ENCODE measurements around the gene MACROD2.

MACROD2 gene

DNA sequence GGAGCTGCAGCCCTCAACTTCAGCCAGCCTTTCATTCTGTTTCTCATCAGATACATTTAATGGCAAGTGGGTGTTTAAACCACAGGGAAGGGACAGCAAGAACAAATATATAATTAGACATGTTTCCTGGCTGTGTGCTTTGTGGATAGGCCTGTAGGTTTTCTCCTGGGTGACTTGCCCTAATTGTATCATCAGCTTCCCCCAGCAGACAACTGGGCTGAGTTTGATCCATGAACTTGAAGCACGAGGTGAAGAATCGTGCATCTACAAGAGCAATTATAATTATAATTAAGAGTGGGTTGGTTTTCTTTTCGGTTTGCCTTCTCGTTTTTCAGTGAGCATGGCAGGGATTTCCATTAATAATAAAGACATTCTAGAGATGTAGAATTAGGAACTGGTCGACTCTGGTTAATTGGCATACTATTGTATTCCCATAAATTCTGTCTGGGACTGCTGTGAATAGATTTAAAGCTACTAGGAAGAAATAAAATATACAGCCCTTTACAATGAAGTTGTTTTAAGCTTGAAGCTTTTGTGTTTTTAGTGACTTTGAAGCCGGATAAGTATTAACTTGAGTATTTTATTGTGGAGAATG lies 1525.7 kb downstream of the MACROD2 start:
- ChIA-PET CTCF (interaction anchor here (0.6 kb wide), 1 partner anchor 926 kb away, joined by 3 read pairs; no protein-coding TSS in a partner anchor), POLR2A (no interaction called here)
- no peak for TF ChIP-seq ZNF248 (tag by site-specific recombination; IDR thresholded peaks at IDR 0.05)
- H3K36me3 ChIP-seq (ENCODE audit: control insufficient read depth in 2 of 2, insufficient read depth in 1 of 2, low read length in 2 of 2): no peaks in the 10 kb centered on the region
- no peaks in the 10 kb centered on the region for H3K9me3 ChIP-seq (ENCODE audit: control insufficient read depth, insufficient read depth, low read depth, low read length)
- H3K4me1 ChIP-seq (ENCODE audit: control insufficient read depth, insufficient read depth, low read length): no peaks in the 10 kb centered on the region
- no peak overlapping the region for H3K27ac ChIP-seq (ENCODE audit: extremely low read depth, low read depth, low read length)
- H3K4me3 ChIP-seq (ENCODE audit: low read depth, low read length): no peak overlapping the region

DNA sequence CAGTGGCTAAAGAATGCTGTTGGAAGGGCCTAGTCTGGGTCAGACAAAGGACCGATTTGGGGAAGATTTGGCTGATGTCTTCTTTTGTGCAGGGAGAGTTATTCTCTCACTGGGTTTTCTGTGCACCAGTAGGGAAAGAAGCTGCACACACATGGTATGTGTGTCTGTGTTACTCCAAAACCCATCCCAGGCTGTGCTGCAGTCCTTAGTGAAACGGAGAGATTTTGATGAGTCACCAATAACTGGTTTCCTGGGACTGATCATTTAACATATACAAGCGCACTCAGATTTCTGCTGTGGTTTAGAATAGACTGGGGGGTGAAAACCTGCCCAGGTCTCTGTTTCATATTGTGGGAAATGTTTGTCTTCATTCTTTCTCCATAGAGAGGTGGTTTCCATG lies 1528.1 kb downstream of the MACROD2 start:
- POLR2A ChIA-PET: no interaction called here
- CTCF ChIA-PET: no interaction called here
- Histone ChIP-seq H3K4me3 (ENCODE audit: low read depth, low read length) (no peak overlapping the region), H3K9me3 (ENCODE audit: control insufficient read depth, insufficient read depth, low read depth, low read length) (no peaks in the 10 kb centered on the region), H3K27ac (ENCODE audit: extremely low read depth, low read depth, low read length) (no peak overlapping the region), H3K4me1 (ENCODE audit: control insufficient read depth, insufficient read depth, low read length) (no peaks in the 10 kb centered on the region), H3K36me3 (ENCODE audit: control insufficient read depth in 2 of 2, insufficient read depth in 1 of 2, low read length in 2 of 2) (no peaks in the 10 kb centered on the region)
- no peak for TF ChIP-seq SCRT2 (tag by site-specific recombination; IDR thresholded peaks at IDR 0.05)
- TF ChIP-seq, protein P1, sequence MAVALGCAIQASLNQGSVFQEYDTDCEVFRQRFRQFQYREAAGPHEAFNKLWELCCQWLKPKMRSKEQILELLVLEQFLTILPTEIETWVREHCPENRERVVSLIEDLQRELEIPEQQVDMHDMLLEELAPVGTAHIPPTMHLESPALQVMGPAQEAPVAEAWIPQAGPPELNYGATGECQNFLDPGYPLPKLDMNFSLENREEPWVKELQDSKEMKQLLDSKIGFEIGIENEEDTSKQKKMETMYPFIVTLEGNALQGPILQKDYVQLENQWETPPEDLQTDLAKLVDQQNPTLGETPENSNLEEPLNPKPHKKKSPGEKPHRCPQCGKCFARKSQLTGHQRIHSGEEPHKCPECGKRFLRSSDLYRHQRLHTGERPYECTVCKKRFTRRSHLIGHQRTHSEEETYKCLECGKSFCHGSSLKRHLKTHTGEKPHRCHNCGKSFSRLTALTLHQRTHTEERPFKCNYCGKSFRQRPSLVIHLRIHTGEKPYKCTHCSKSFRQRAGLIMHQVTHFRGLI (tag by site-specific recombination; IDR thresholded peaks at IDR 0.05): no peak
- TF ChIP-seq ZNF596 (tag by site-specific recombination; IDR thresholded peaks at IDR 0.05): no peak
- TF ChIP-seq, protein P2, sequence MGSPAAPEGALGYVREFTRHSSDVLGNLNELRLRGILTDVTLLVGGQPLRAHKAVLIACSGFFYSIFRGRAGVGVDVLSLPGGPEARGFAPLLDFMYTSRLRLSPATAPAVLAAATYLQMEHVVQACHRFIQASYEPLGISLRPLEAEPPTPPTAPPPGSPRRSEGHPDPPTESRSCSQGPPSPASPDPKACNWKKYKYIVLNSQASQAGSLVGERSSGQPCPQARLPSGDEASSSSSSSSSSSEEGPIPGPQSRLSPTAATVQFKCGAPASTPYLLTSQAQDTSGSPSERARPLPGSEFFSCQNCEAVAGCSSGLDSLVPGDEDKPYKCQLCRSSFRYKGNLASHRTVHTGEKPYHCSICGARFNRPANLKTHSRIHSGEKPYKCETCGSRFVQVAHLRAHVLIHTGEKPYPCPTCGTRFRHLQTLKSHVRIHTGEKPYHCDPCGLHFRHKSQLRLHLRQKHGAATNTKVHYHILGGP (tag by site-specific recombination; IDR thresholded peaks at IDR 0.05): no peak
- TF ChIP-seq KLF7 (tag by site-specific recombination; IDR thresholded peaks at IDR 0.05; ENCODE audit: borderline replicate concordance): no peak

DNA sequence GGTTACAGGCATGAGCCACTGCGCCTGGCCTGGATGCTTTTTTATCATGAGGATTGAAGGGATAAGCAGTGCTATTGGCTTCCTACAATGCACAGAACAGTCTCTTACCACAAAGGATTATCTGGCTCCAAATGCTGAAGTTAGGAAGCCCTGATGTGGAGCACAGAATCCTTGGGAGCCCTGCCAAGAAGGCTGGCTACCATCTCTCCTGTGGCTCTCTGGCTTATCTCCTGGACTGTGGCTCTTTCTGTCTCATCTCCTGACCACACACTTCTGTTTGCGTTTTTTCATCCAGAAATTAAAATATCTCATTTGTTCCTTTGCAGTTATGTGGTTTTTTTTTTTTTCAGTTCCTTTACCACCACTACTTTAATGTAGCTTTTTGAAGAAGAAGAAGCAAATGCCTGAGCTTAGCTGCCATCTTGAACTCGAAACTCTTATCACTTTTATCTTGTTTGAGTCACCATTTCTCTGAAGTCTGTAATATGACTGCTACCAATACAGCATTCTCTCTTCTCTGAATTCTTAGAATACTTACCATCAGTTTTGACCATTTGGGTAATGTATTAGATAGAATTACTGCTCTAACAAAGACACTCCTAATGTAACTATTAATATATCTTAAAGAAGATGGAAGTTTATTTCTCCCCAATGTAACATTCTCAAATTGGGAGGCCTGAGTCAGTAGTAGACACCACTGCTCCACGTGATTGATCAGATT lies 1533.2 kb downstream of the MACROD2 start:
- Histone ChIP-seq H3K9me3 (ENCODE audit: control insufficient read depth, insufficient read depth, low read depth, low read length) (no peaks in the 10 kb centered on the region), H3K36me3 (ENCODE audit: control insufficient read depth in 2 of 2, insufficient read depth in 1 of 2, low read length in 2 of 2) (no peaks in the 10 kb centered on the region), H3K27ac (ENCODE audit: extremely low read depth, low read depth, low read length) (no peak overlapping the region), H3K4me1 (ENCODE audit: control insufficient read depth, insufficient read depth, low read length) (no peaks in the 10 kb centered on the region), H3K4me3 (ENCODE audit: low read depth, low read length) (no peak overlapping the region)
- ChIA-PET POLR2A (no interaction called here), CTCF (no interaction called here)
- TF ChIP-seq, protein P3, sequence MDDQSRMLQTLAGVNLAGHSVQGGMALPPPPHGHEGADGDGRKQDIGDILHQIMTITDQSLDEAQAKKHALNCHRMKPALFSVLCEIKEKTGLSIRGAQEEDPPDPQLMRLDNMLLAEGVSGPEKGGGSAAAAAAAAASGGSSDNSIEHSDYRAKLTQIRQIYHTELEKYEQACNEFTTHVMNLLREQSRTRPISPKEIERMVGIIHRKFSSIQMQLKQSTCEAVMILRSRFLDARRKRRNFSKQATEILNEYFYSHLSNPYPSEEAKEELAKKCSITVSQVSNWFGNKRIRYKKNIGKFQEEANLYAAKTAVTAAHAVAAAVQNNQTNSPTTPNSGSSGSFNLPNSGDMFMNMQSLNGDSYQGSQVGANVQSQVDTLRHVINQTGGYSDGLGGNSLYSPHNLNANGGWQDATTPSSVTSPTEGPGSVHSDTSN (CRISPR knock-in tag; IDR thresholded peaks at IDR 0.05): no peak
- TF ChIP-seq, protein P4, sequence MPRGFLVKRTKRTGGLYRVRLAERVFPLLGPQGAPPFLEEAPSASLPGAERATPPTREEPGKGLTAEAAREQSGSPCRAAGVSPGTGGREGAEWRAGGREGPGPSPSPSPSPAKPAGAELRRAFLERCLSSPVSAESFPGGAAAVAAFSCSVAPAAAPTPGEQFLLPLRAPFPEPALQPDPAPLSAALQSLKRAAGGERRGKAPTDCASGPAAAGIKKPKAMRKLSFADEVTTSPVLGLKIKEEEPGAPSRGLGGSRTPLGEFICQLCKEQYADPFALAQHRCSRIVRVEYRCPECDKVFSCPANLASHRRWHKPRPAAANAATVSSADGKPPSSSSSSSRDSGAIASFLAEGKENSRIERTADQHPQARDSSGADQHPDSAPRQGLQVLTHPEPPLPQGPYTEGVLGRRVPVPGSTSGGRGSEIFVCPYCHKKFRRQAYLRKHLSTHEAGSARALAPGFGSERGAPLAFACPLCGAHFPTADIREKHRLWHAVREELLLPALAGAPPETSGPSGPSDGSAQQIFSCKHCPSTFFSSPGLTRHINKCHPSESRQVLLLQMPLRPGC (tag by site-specific recombination; IDR thresholded peaks at IDR 0.05): no peak
- TF ChIP-seq ZNF561 (tag by site-specific recombination; IDR thresholded peaks at IDR 0.05; ENCODE audit: borderline replicate concordance) (no peak), ZNF132 (tag by site-specific recombination; IDR thresholded peaks at IDR 0.05; ENCODE audit: borderline replicate concordance) (no peak), ZFP69B (tag by site-specific recombination; IDR thresholded peaks at IDR 0.05) (no peak), KLF7 (tag by site-specific recombination; IDR thresholded peaks at IDR 0.05; ENCODE audit: borderline replicate concordance) (no peak), BCL11B (tag by site-specific recombination; IDR thresholded peaks at IDR 0.05; ENCODE audit: low read depth) (no peak), PRDM1 (tag by site-specific recombination; IDR thresholded peaks at IDR 0.05) (no peak), SALL2 (tag by site-specific recombination; IDR thresholded peaks at IDR 0.05; ENCODE audit: borderline replicate concordance) (no peak)
- TF ChIP-seq, protein P5, sequence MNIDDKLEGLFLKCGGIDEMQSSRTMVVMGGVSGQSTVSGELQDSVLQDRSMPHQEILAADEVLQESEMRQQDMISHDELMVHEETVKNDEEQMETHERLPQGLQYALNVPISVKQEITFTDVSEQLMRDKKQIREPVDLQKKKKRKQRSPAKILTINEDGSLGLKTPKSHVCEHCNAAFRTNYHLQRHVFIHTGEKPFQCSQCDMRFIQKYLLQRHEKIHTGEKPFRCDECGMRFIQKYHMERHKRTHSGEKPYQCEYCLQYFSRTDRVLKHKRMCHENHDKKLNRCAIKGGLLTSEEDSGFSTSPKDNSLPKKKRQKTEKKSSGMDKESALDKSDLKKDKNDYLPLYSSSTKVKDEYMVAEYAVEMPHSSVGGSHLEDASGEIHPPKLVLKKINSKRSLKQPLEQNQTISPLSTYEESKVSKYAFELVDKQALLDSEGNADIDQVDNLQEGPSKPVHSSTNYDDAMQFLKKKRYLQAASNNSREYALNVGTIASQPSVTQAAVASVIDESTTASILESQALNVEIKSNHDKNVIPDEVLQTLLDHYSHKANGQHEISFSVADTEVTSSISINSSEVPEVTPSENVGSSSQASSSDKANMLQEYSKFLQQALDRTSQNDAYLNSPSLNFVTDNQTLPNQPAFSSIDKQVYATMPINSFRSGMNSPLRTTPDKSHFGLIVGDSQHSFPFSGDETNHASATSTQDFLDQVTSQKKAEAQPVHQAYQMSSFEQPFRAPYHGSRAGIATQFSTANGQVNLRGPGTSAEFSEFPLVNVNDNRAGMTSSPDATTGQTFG (tag by site-specific recombination; IDR thresholded peaks at IDR 0.05; ENCODE audit: borderline replicate concordance): no peak
- TF ChIP-seq, protein P6, sequence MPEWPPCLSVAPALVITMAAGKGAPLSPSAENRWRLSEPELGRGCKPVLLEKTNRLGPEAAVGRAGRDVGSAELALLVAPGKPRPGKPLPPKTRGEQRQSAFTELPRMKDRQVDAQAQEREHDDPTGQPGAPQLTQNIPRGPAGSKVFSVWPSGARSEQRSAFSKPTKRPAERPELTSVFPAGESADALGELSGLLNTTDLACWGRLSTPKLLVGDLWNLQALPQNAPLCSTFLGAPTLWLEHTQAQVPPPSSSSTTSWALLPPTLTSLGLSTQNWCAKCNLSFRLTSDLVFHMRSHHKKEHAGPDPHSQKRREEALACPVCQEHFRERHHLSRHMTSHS (tag by site-specific recombination; IDR thresholded peaks at IDR 0.05): no peak
